Ovary (tissue), 3 donors: ENCODE data around the gene FAM216B.

Experiments used
- CTCF ChIP-seq, 3 donors: fragments of 450-650 bp in 2 of 3; fragments of 200-600 bp in 1 of 3; IDR thresholded peaks; one replicate each; pipeline versions ENCODE4 v1.5.1 to v1.8.0; 2016 to 2022; ENCODE audit warnings: antibody characterized with exemption in 3 of 3, mild to moderate bottlenecking in 1 of 3
- EP300 ChIP-seq: sonication (generic); formaldehyde crosslinking; IDR thresholded peaks from one replicate; pipeline ENCODE4 v1.6.1; 2017; ENCODE audit warnings: antibody characterized with exemption
- POLR2A ChIP-seq: fragments of 450-650 bp; IDR thresholded peaks from one replicate; pipeline ENCODE4 v1.6.1; 2017; ENCODE audit warnings: antibody characterized with exemption, mild to moderate bottlenecking, moderate library complexity
- donor health status: DM: no; HTN: no; CAD: no.

GRCh38 chr13:42792154-42792553 lies 10.8 kb downstream of the FAM216B start:
- TF ChIP-seq CTCF (IDR thresholded peaks at IDR 0.05): no peak
- no peak for TF ChIP-seq POLR2A
- no peak for TF ChIP-seq EP300
